Pancreas (tissue), 10 donors: Measurements from ENCODE around the gene PRR3. TPM values are rescaled to one million over a fixed set of nuclear protein-coding genes. Genes with fewer than 3 reads are reported as not detected.

Experiments
- ATAC-seq, 4 donors: fragments of 200-7000 bp; cut with Tn5 transposase; one replicate each; pipeline versions ENCODE4 v1.8.0 to v1.9.1; 2020; ENCODE audit warnings: mild to moderate bottlenecking in 4 of 4, moderate library complexity in 4 of 4
- DNase-seq, 6 donors: peaks; one replicate each; pipeline ENCODE4 v3.0.0-alpha.2; 2020
- FAIRE-seq: peaks from 2 replicates; lab custom pipeline; 2012; peaks lifted over from hg19 to GRCh38; lab: Jason Lieb, UNC
- H3K27ac ChIP-seq, 4 donors: fragments of 200-600 bp; sonication (generic); 1 replicate in 3 of 4; 2 replicates in 1 of 4; pipeline versions ENCODE4 v1.5.0 to v1.8.0; 2020
- H3K27me3 ChIP-seq, 4 donors: fragments of 200-600 bp; one replicate each; pipeline ENCODE4 v1.8.0; 2021
- H3K36me3 ChIP-seq, 3 donors: fragments of 200-600 bp; sonication (generic) in 1 of 3; one replicate each; pipeline versions ENCODE4 v1.5.0 to v1.8.0; 2020 to 2021
- H3K4me1 ChIP-seq, 3 donors: fragments of 200-600 bp; one replicate each; pipeline ENCODE4 v1.8.0; 2021
- H3K4me3 ChIP-seq, 4 donors: fragments of 200-600 bp; sonication (generic) in 2 of 4; one replicate each; pipeline versions ENCODE4 v1.5.0 to v1.8.0; 2020 to 2021
- H3K9me3 ChIP-seq, 4 donors: fragments of 200-600 bp; one replicate each; pipeline ENCODE4 v1.8.0; 2021
- CTCF ChIP-seq, 4 donors: fragments of 200-600 bp; sonication (generic) in 3 of 4; IDR thresholded peaks; one replicate each; pipeline versions ENCODE4 v1.5.0 to v1.8.0; 2021; ENCODE audit warnings: antibody characterized with exemption in 4 of 4
- WGBS, 2 donors: extraction: QIAGEN DNeasy Blood & Tissue Kit; methylation state at CpG; one replicate each; pipeline ENCODE4 v1.1.7; 2013; 5-methylcytosine and 5-hydroxymethylcytosine counted together
- intact Hi-C, 3 donors: fragments of 100-400 bp; cut with DNase I; formaldehyde crosslinking; loops; one replicate each; pipeline versions ENCODE4 v1.11.1 to v1.14.2; 2022
- polyA plus RNA-seq, 2 donors: library from polyadenylated mRNA; stranded (reverse); fragments of 200-250 nt; gene quantifications; one replicate each; pipeline ENCODE4 v1.2.3, GENCODE V29; 2013
- total RNA-seq, 6 donors: library from RNA; stranded (reverse); fragmentation: NEBNext Ultra II Directional in 4 of 6; extraction: Animal tissue kit (Norgen Biotek cat#: 25700) in 4 of 6; gene quantifications; one replicate each; pipeline versions ENCODE4 v1.2.1 to v1.2.4, GENCODE V29; 2021 to 2023
- donor health status: healthy with polysubstance abuse.
- donor health status: DM: no; HTN: no; CAD: no; lungs with moderate emphysema.
- donor health status: DM: no; HTN: no; CAD: no.
- donor health status: control.
- donor health status: control.
- donor health status: Bipolar disorder and iron deficiency.
- donor health status: DM: yes; HTN: yes; CAD: no.
- donor health status: DM: no; HTN: no; CAD: no.
- donor health status: DM: no; HTN: no; CAD: no.
- donor health status: DM: yes; HTN: yes; CAD: no.

PRR3 gene
- total and polyA plus RNA-seq, 8 donors: 2.2 to 8.7 (median 3.7) TPM

GRCh38 chr6:30533460-30534294 lies 23.4 kb upstream of the PRR3 start:
- no peaks in the 10 kb centered on the region for H3K9me3 ChIP-seq
- H3K27ac ChIP-seq: no peak overlapping the region
- H3K36me3 ChIP-seq: no peaks in the 10 kb centered on the region
- H3K4me3 ChIP-seq: no peak overlapping the region
- no peaks in the 10 kb centered on the region for H3K27me3 ChIP-seq
- intact Hi-C loops: loop anchor here in 2 of 3 donors (5.0 to 10.0 kb wide), 2 partner anchors 49 to 51 kb away; partner anchors contain the start of gene HLA-E (in 1 of the 2)
- no peak for FAIRE-seq
- 58 to 65% methylated on average over 15 of the region's 15 CpGs for WGBS, 2 donors
- ATAC-seq: no peak
- no peak for DNase-seq
- H3K4me1 ChIP-seq: no peaks in the 10 kb centered on the region
- no peak for TF ChIP-seq CTCF (IDR thresholded peaks at IDR 0.05)

- WGBS, 2 donors: 64 to 82% methylated on average over 3 of the region's 3 CpGs
- ATAC-seq: no peak
- no peak for FAIRE-seq
- no peak for TF ChIP-seq CTCF (IDR thresholded peaks at IDR 0.05)
- no peak for DNase-seq
- Histone ChIP-seq H3K36me3 (no peaks in the 10 kb centered on the region), H3K27me3 (no peaks in the 10 kb centered on the region), H3K4me3 (no peak overlapping the region), H3K9me3 (no peaks in the 10 kb centered on the region), H3K27ac (no peak overlapping the region), H3K4me1 (peaks cover 0 to 4% (median 3%) of the 10 kb centered on the region in 3 donors)
- intact Hi-C loops: loop anchor here in 1 of 3 donors (10.0 kb wide), 1 partner anchor 53 kb away; the partner anchor contains the start of gene HLA-E
Observed at GRCh38 chr6:30537931-30538330, 19.2 kb upstream of the PRR3 start.

- intact Hi-C loops: loop anchor here in 1 of 3 donors (10.0 kb wide), 1 partner anchor 183 kb away; the partner anchor contains the start of gene TUBB
- H3K27me3 ChIP-seq: no peaks in the 10 kb centered on the region
- TF ChIP-seq CTCF (IDR thresholded peaks at IDR 0.05): peak; percentile 91 to 97 (median 94)
- peak overlapping the region in 2 of 4 donors; percentile 10 to 24 for H3K4me3 ChIP-seq
- peaks cover 0 to 4% (median 3%) of the 10 kb centered on the region in 3 donors for H3K4me1 ChIP-seq
- H3K9me3 ChIP-seq: no peaks in the 10 kb centered on the region
- 15% methylated on average over 23 of the region's 23 CpGs for WGBS, 2 donors
- no peak overlapping the region for H3K27ac ChIP-seq
- peak; percentile 88 for FAIRE-seq
- DNase-seq: peak; percentile 54 to 85 (median 76)
- peak; percentile 66 to 95 (median 88) for ATAC-seq
- H3K36me3 ChIP-seq: peaks cover 0 to 7% (median 0%) of the 10 kb centered on the region in 3 donors
Observed at GRCh38 chr6:30541515-30542403, 15.3 kb upstream of the PRR3 start.

- DNase-seq: no peak
- TF ChIP-seq CTCF (IDR thresholded peaks at IDR 0.05): no peak
- H3K4me1 ChIP-seq: peaks cover 0 to 4% (median 3%) of the 10 kb centered on the region in 3 donors
- H3K36me3 ChIP-seq: peaks cover 0 to 10% (median 0%) of the 10 kb centered on the region in 3 donors
- H3K9me3 ChIP-seq: no peaks in the 10 kb centered on the region
- ATAC-seq: no peak
- no peaks in the 10 kb centered on the region for H3K27me3 ChIP-seq
- no peak overlapping the region for H3K27ac ChIP-seq
- FAIRE-seq: no peak
- H3K4me3 ChIP-seq: no peak overlapping the region
- 11 to 20% methylated on average over 4 of the region's 4 CpGs for WGBS, 2 donors
- intact Hi-C loops: loop anchor here in 1 of 3 donors (10.0 kb wide), 1 partner anchor 182 kb away; the partner anchor contains the start of gene TUBB
Observed at GRCh38 chr6:30542404-30542725, 14.7 kb upstream of the PRR3 start.
